HG02840 (cell line): ENCODE data around the gene SPRYD4.

Experiments
- ATAC-seq: cut with Tn5 transposase; IDR thresholded peaks from one replicate; pipeline ENCODE4 v1.9.1; 2021; ENCODE audit warnings: mild to moderate bottlenecking, moderate library complexity, moderate number of reproducible peaks; ENCODE audit not compliant: unreplicated experiment, low FRiP score

The SPRYD4 gene

DNA sequence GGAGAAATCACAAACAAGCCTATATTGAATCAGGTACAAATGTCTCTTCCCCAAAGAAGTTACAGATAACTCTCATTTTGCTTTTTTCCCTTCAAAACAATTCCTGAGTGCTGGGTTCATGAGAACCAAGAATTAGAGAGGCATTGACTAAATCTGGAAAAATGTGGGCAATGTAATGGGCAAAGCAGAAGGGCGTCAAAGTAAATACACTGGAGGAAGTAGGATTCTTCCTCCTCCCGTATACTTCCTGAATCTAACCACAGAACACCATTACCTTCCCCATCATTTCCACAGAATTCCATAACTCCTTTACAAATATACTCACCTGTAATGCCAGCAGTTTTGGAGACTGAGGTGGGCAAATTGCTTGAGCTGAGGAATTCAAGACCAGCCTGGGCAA, 50.2 kb downstream of the SPRYD4 start:
- no peak for ATAC-seq

DNA sequence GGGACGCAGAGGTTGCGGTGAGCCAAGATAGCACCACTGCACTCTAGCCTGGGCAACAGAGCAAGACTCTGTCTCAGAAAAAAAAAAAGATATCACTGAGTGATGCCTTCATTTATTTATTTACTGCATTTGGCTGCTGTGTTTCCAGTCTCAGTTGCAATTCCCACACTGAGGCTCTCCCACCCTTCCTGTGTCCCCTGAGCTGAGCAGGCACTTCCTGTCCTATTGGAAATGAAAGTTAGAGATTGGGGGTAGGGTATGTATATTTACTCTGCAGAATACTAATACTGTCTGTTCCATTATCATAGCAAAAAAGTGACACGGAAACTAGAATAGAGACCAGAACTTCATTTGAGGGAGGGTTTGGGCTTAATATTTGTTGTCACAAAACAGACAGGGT, 51.7 kb downstream of the SPRYD4 start:
- ATAC-seq, result no peak

DNA sequence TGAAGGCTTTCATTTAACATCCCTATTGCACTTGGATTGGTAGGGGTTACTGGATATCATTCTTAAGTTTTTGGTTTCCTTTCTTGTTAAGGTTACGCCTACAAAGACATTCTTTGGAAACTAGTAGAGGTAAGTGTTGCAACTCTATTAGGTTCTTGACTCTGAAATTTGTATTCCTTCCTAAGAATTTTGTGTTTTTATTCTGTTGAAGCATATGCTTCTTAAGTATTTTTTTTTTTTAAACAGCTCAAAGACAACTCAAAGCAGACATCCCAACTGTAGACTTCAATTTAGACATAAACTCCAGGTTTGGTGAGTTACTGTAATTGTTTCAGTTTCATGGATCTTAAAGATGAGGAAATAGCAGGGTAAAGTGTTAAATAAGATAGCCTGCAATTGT, 52.1 kb downstream of the SPRYD4 start:
- ATAC-seq, result no peak

DNA sequence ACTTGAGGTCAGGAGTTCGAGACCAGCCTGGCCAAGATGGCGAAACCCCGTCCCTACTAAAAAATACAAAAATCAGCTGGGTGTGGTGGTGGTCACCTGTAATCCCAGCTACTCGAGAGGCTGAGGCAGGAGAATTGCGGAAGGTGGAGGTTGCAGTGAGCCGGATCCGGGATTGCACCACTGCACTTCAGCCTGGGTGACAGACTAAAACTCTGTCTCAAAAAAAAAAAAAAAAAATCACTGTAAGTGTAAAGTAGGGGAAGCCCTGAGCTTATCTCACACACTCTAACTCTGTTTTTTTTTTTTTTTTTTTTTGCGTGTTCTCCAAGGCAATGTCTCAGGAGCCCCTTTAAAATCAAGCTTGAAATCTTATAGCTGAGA, 52.8 kb downstream of the SPRYD4 start:
- ATAC-seq, result no peak

DNA sequence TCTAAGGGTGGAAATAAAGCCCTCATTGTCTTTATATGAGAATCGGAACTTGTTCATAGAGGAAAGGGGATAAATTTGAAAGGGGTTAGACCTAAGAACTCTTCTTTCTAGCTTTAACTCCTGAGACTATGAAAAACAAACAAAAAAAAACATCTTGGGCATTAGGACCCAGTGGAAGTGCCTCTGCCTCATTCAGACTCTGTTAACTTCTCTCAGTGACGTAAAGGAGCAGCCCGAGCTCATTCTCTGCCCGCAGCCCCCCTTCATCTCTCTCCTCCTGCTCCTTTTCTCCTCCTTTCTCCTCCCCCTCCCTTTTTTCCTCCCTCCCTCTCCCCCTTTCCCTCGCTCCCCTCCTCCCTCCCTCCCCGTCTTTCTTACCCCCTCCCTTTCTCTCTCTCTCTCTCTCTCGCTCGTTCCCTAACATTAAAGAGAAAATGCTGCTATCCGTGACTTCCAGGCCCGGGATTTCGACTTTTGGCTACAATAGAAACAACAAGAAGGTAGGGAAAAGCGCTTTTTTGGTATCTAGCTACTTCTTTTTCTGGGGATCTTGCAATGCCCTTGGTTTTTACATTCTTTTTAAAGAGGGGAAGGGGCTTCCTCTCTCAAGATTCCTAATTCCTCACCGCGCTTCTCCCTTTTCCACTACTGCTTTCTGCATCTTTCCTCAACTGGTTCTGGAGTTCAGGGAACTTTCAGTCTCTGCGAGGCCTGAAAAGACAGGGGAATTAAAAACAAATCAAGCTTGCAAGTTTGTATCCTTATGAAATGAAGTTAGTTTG, 53.4 kb downstream of the SPRYD4 start, which contains the start of gene RBMS2:
TSS of gene RBMS2 (plus strand) at position 231 of the 782 bp plus-strand sequence. CDS start at position 435, 204 bp downstream.
- no peak for ATAC-seq

DNA sequence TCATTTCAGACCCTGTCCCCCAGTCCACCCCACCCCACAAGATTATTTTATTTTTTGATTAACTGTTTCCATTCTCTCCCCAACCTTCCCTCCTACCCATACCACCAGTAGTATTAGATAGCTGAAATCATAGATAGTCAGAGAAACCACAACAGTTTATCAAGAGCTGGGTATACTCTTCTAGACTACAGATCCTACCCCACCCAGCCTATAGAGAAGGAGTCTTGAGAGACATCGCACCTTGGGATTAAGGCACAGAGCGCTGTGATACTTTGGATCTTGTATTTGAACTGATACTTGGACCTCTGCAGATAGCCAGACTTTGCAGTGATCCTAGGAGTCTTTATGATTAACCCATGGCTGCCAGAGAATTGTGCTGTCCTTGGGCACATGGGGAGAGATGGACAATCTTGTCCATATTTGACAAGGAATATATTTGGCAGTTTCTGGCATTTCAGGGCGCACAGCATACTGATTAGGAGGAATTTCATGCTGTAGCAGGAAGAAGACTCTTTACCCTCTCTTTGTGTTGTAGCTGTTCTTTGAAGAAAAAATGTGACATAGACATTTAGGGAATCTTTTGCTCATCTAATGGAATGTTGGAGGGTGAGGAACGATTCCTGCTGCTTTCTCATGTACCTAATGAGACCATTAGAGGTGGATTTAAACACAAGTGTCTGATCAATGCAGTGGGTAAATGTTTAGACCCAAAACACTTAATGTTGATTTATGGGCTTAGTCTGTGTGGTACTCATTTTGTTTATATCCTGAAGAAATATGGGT, 54.2 kb downstream of the SPRYD4 start:
- ATAC-seq, result no peak

DNA sequence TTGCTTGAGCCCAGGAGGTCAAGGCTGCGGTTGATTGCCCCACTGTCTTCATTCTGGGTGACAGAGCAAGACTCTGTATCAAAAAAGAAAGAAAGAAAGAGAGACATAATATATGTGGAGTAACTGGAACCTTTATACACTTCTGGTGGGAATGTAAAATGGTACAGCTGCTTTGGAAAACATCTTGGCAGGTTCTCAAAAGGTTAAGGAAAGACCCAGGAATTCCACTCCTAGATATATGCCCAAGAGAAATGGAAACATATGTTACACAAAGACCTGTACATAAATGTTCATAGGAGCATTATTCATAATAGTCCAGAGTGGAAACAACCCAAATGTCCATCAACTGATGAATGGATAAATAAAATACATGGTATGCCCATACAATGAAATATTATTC, 60.5 kb downstream of the SPRYD4 start:
- no peak for ATAC-seq
